Chondrocyte (in vitro differentiated cells): Measurements from ENCODE around the gene RRP12. TPM values are rescaled to one million over a fixed set of nuclear protein-coding genes. Genes with fewer than 3 reads are reported as not detected.
A peak's percentile ranks its signal among the peaks of the same experiment; 100 is the strongest.

Source experiments
- DNase-seq: peaks from one replicate; pipeline ENCODE4 v3.0.0; 2021; ENCODE audit warnings: mixed read lengths, low spot score
- H3K27ac Mint-ChIP-seq: one replicate; pipeline ENCODE4 v1.8.0; 2021; ENCODE audit warnings: mild to moderate bottlenecking, moderate library complexity, mixed read lengths; ENCODE audit not compliant: unreplicated experiment
- H3K27me3 Mint-ChIP-seq: 2 replicates; pipeline ENCODE4 v1.8.0; 2021; ENCODE audit warnings: low read depth, mixed read lengths
- H3K36me3 Mint-ChIP-seq: 2 replicates; pipeline ENCODE4 v1.8.0; 2021; ENCODE audit warnings: low read depth, mixed read lengths
- H3K4me1 Mint-ChIP-seq: 2 replicates; pipeline ENCODE4 v1.8.0; 2021; ENCODE audit warnings: low read depth, mild to moderate bottlenecking, mixed read lengths
- H3K4me3 Mint-ChIP-seq: one replicate; pipeline ENCODE4 v1.8.0; 2021; ENCODE audit warnings: mild to moderate bottlenecking, moderate library complexity, mixed read lengths; ENCODE audit not compliant: unreplicated experiment
- H3K9me3 Mint-ChIP-seq: 2 replicates; pipeline ENCODE4 v1.8.0; 2021; ENCODE audit warnings: low read depth, mixed read lengths
- long read RNA-seq: library from polyadenylated mRNA; stranded (forward); transcript quantifications from one replicate; pipeline ENCODE4 v2.0.0, GENCODE V29; 2021
- total RNA-seq: library from RNA; stranded (reverse); gene quantifications from 3 replicates; pipeline ENCODE4 v1.2.1, GENCODE V29; 2021
- TF ChIP-seq, protein P1 (sequence below): fragments of 200-600 bp; sonication (generic); IDR thresholded peaks from 2 replicates; pipeline ENCODE4 v1.5.0; 2021; ENCODE audit warnings: antibody characterized with exemption, mild to moderate bottlenecking, moderate library complexity

The RRP12 gene
- total RNA-seq, result 22.1 to 42.8 TPM (median 28.3 TPM) in 3 replicates
- long read RNA-seq, full-length matches to known transcripts, result 27 of 42 reads
- long read RNA-seq, partial matches to known transcripts, result 6 of 42 reads
- long read RNA-seq, other reads (novel, unspliced or antisense), result 9 of 42 reads

DNA sequence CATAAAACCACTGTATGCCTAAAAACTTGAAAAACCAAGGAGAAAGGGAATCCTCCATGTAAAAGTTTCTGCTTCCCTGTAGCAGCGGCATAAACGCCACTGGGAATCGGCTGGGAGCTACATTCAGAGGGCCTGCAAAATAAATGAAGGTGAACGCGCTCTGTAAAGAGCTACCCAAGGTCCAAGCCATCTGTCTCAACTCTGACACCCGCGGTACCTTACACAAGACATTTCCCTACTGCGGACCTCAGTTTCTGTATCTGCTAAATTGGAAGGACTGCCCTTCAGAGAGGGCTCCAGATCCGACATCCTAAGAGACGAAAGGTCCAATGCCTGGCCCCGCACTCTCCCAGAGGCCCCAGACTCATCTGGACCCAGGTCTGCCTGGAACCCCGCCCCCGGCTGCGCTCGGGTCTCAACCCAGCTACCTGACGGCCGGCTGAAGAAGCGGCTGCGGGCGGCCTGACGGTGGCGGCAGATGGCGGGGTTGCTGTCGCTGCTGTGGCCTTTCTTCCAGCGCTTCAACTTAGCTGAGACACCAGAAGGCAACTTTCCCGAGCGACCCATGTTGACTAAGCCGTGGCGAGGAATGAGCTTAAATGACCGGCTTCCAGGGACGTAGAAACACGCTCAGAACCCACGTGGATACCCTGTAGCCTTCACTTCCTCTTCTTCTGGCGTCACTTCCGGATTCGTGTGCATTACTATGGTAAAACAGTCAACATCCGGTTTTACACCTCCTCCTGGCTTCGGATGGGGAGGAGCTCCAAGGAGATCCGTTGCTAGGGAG is at the start of gene RRP12:
Gene RRP12 (minus strand): TSS at position 676 of the 790 bp plus-strand sequence. CDS start 109 bp downstream, at position 567.
- Mint-ChIP-seq H3K4me1 (peaks cover 13% of the 10 kb centered on the region), H3K4me3 (peak within 1 kb of the TSS; percentile 91), H3K36me3 (peaks cover 4% of the 10 kb centered on the region), H3K27me3 (no peaks in the 10 kb centered on the region), H3K27ac (peak within 1 kb of the TSS; percentile 98), H3K9me3 (no peaks in the 10 kb centered on the region)
- TF ChIP-seq, protein P1, sequence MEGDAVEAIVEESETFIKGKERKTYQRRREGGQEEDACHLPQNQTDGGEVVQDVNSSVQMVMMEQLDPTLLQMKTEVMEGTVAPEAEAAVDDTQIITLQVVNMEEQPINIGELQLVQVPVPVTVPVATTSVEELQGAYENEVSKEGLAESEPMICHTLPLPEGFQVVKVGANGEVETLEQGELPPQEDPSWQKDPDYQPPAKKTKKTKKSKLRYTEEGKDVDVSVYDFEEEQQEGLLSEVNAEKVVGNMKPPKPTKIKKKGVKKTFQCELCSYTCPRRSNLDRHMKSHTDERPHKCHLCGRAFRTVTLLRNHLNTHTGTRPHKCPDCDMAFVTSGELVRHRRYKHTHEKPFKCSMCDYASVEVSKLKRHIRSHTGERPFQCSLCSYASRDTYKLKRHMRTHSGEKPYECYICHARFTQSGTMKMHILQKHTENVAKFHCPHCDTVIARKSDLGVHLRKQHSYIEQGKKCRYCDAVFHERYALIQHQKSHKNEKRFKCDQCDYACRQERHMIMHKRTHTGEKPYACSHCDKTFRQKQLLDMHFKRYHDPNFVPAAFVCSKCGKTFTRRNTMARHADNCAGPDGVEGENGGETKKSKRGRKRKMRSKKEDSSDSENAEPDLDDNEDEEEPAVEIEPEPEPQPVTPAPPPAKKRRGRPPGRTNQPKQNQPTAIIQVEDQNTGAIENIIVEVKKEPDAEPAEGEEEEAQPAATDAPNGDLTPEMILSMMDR, result peak; percentile 56
- DNase-seq, result no peak

DNA sequence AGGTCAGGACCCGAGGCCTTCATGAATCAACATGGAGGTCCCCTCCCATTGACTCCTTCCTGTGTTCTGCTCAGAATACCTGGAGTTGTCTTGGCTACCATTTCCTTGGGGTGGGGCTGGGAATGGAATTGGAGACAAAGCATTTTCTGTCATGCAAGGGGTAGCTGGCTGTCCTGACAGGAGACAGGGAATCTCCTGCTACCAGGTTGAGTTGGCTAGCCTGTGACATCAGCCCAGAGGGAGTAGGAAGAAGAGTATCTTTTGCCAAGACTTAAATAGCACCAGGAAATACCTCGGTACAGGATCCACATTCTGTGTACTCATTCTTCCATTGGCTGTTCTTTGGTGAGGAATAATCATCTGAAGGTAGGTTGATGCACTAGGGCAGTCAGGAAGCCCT is 49.7 kb upstream of the RRP12 start:
- Mint-ChIP-seq H3K9me3 (no peaks in the 10 kb centered on the region), H3K4me3 (no peak overlapping the region), H3K27me3 (no peaks in the 10 kb centered on the region), H3K27ac (peak overlapping the region; percentile 49), H3K4me1 (peaks cover 69% of the 10 kb centered on the region), H3K36me3 (peaks cover 23% of the 10 kb centered on the region)
- TF ChIP-seq, protein P1, result no peak
- DNase-seq, result no peak

DNA sequence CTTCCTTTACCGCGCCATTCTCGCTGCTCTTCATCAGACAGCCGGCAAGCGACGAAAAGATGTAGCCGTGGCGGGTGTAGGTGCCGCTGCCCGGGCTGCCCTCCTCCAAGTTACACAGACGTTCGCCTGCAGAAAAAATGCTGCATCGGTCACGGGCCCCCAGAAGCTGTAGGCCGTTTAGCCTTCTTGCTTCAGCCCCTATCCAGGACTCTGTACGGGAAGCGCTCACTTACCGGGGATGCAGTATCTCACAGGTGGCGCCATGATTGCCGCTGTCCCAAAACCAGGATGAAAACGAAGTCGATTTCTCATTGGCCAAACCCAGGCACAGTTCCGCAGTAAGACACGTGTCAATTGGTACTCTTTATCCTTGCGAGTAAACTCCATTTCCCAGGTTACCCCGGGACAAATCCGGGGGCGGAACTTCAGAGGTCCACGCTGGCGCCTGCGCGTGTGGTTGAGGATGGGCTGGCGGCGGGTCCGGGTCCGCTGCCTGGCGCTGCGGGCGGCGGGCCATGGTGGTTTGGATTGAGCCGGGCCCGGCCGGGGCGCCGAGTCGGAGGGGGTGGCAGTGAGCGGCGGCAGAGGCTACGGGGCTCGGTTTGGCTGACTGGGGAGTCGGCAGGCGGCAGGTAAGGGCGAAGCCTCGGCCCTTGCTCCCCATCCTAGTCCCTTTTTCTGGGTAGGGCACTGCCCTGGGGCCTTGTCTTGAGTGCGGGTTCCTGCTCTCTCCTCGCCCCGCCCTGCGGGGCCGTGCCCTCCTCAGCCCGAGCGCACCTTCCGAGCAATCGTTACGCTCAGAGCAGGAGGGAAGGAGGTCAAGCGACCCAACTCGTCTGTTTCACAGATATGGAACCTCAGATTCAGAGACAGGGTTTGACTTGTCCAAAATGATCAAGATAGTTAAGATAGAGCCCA is 44.8 kb upstream of the RRP12 start, which contains the start of the genes EXOSC1 and ZDHHC16:
Gene EXOSC1 (minus strand): TSS at position 285 of the 918 bp plus-strand sequence. CDS start 21 bp downstream, at position 264.
Gene ZDHHC16 (plus strand): TSS at position 454 of the 918 bp plus-strand sequence. CDS start 5,501 bp downstream, outside the sequence.
- H3K36me3 Mint-ChIP-seq, result peaks cover 7% of the 10 kb centered on the region
- peak within 1 kb of the TSS; percentile 98 for H3K4me3 Mint-ChIP-seq
- H3K27ac Mint-ChIP-seq, result peak within 1 kb of the TSS; percentile 91
- TF ChIP-seq, protein P1, result peak; percentile 59
- peaks cover 53% of the 10 kb centered on the region for H3K4me1 Mint-ChIP-seq
- no peaks in the 10 kb centered on the region for H3K27me3 Mint-ChIP-seq
- H3K9me3 Mint-ChIP-seq, result no peaks in the 10 kb centered on the region
- DNase-seq, result peak; percentile 94

DNA sequence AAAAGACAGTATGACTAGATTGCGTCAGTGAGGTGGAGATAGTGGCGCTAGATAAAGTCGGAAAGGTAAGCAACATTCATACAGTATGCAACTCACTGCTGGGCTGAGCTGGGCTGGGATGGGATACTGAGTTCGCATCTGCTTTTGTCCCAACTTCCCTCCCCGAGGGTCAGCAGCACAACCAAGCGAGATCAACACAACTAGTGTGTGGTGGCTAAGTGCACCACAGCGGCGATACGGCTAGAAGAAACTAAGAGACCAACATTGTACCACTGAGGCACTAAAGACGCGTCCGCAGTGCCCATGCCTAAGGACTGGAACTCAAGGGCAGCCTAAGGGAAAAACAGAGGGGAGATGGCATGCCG is 44.2 kb upstream of the RRP12 start:
- DNase-seq, result no peak
- peaks cover 5% of the 10 kb centered on the region for H3K36me3 Mint-ChIP-seq
- TF ChIP-seq, protein P1, result no peak
- H3K27ac Mint-ChIP-seq, result peak overlapping the region; percentile 91
- H3K4me1 Mint-ChIP-seq, result peaks cover 46% of the 10 kb centered on the region
- no peaks in the 10 kb centered on the region for H3K27me3 Mint-ChIP-seq
- peak overlapping the region; percentile 98 for H3K4me3 Mint-ChIP-seq
- H3K9me3 Mint-ChIP-seq, result no peaks in the 10 kb centered on the region

- no peaks in the 10 kb centered on the region for H3K27me3 Mint-ChIP-seq
- no peak overlapping the region for H3K4me3 Mint-ChIP-seq
- H3K4me1 Mint-ChIP-seq, result peaks cover 43% of the 10 kb centered on the region
- H3K36me3 Mint-ChIP-seq, result peaks cover 8% of the 10 kb centered on the region
- no peaks in the 10 kb centered on the region for H3K9me3 Mint-ChIP-seq
- H3K27ac Mint-ChIP-seq, result no peak overlapping the region
- TF ChIP-seq, protein P1, result no peak
- DNase-seq, result no peak
Measured at GRCh38 chr10:97444212-97444611, 43.1 kb upstream of the RRP12 start.
